HepG2 (cell line): ENCODE measurements around the gene HSPA1A. TPM values are rescaled to one million over a fixed set of nuclear protein-coding genes. Genes with fewer than 3 reads are reported as not detected.
A peak's percentile ranks its signal among the peaks of the same experiment; 100 is the strongest.

Experiments used
- HDAC6 ChIP-seq: fragments of 200-600 bp; sonication (generic); IDR thresholded peaks from 2 replicates; pipeline ENCODE4 v1.7.0; 2017; ENCODE audit warnings: mild to moderate bottlenecking, antibody characterized with exemption, low read length, low read depth
- KLF15 ChIP-seq: sonication (generic); formaldehyde crosslinking; IDR thresholded peaks from 2 replicates; pipeline ENCODE4 v1.8.1; 2023; ENCODE audit warnings: borderline replicate concordance, mild to moderate bottlenecking, inconsistent platforms, missing genetic modification reagents, mixed read lengths
- MYC ChIP-seq: sonication (generic); formaldehyde crosslinking; IDR thresholded peaks from 2 replicates; pipeline ENCODE4 v1.9.0; 2021; ENCODE audit warnings: missing genetic modification reagents, borderline replicate concordance
- WIZ ChIP-seq: sonication (generic); formaldehyde crosslinking; IDR thresholded peaks from 2 replicates; pipeline ENCODE4 v1.5.1; 2020; ENCODE audit warnings: mild to moderate bottlenecking, missing genetic modification reagents
- ZNF83 ChIP-seq: sonication (generic); formaldehyde crosslinking; IDR thresholded peaks from 2 replicates; pipeline ENCODE4 v1.4.0; 2020; ENCODE audit warnings: missing genetic modification reagents, mild to moderate bottlenecking, borderline replicate concordance
- ZSCAN29 ChIP-seq: sonication (generic); formaldehyde crosslinking; conservative IDR thresholded peaks from 2 replicates; pipeline ENCODE4 v1.4.0; 2020; ENCODE audit warnings: mild to moderate bottlenecking, missing genetic modification reagents
- polyA plus RNA-seq, 8 experiments: library from polyadenylated mRNA; depleted of rRNA in 3 of 8; stranded (reverse) in 7 of 8; unstranded in 1 of 8; fragments of >200 nt; fragmentation: Illumina TruSeq in 4 of 8; extraction: Trizol in 4 of 8; gene quantifications; 2 replicates each; pipeline versions ENCODE4 v1.2.1 to v1.2.3, GENCODE V29; 2011 to 2016; ENCODE audit warnings: low read depth in 4 of 8, missing spikeins in 1 of 8, mixed read lengths in 1 of 8; ENCODE audit not compliant: insufficient read depth in 1 of 8
- total RNA-seq, 5 experiments: library from RNA; depleted of rRNA; stranded (reverse); fragments of >200 nt; fragmentation: Illumina TruSeq; extraction: Trizol; gene quantifications; 2 replicates each; pipeline ENCODE4 v1.2.3, GENCODE V29; 2016; ENCODE audit warnings: low read depth in 1 of 5
- TF ChIP-seq, protein P1 (sequence below): sonication (generic); formaldehyde crosslinking; IDR thresholded peaks from 2 replicates; pipeline ENCODE4; 2020; ENCODE audit warnings: missing genetic modification reagents, mild to moderate bottlenecking, borderline replicate concordance
- TF ChIP-seq, protein P2 (sequence below): sonication (generic); formaldehyde crosslinking; IDR thresholded peaks from 2 replicates; pipeline ENCODE4 v1.8.1; 2023; ENCODE audit warnings: mild to moderate bottlenecking, inconsistent platforms, moderate library complexity, missing genetic modification reagents, borderline replicate concordance
- TF ChIP-seq, protein P3 (sequence below): sonication (generic); formaldehyde crosslinking; IDR thresholded peaks from 2 replicates; pipeline ENCODE4 v1.5.0; 2020; ENCODE audit warnings: missing genetic modification reagents
- TF ChIP-seq, protein P4 (sequence below), 2 experiments: sonication (generic) in 1 of 2; formaldehyde crosslinking in 1 of 2; IDR thresholded peaks; 2 replicates each; pipeline versions ENCODE4 v1.4.0 to v1.6.1; 2018 to 2020; ENCODE audit warnings: missing genetic modification reagents in 2 of 2, borderline replicate concordance in 1 of 2, low read depth in 1 of 2, mild to moderate bottlenecking in 1 of 2, missing biosample characterization in 1 of 2
- TF ChIP-seq, protein P5 (sequence below): sonication (generic); formaldehyde crosslinking; IDR thresholded peaks from 2 replicates; pipeline ENCODE4 v1.4.0; 2020; ENCODE audit warnings: missing genetic modification reagents, borderline replicate concordance
- TF ChIP-seq, protein P6 (sequence below): sonication (generic); formaldehyde crosslinking; conservative IDR thresholded peaks from 2 replicates; pipeline ENCODE4 v1.4.0; 2020; ENCODE audit warnings: missing genetic modification reagents

HSPA1A gene
- total and polyA plus RNA-seq, 2 of the 13 experiments (the other 11 are each of a cell fraction or from before 2014, with no cell fraction given) = 44.5 to 85.0 TPM

DNA sequence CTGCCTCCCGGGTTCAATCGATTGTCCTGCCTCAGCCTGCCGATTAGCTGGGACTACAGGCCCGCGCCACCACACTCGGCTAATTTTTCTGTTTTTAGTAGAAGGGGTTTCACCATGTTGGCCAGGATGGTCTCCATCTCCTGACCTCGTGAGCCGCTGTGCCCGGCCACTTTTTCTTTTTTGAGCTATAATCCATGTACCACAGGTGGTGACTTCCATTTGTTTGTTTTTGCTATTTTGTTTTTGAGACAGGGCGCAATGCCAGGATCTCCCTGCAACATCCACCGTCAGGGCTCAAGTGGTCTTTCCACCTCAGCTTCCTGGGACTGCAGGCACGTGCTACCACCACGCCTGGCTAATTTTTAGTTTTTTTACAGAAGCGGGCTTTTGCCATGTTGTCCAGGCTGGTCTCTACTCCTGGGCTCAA lies 20.7 kb downstream of the HSPA1A start (continued):
- TF ChIP-seq WIZ (CRISPR knock-in tag) (0 out of 2 replicates have a peak, but pooled peaks have one; percentile 52), ZSCAN29 (CRISPR knock-in tag) (no peak), HDAC6 (no peak), KLF15 (no peak), ZNF83 (CRISPR knock-in tag) (no peak), MYC (peak; percentile 42; the same call in 1 of the 2 replicates)
- TF ChIP-seq, protein P1, sequence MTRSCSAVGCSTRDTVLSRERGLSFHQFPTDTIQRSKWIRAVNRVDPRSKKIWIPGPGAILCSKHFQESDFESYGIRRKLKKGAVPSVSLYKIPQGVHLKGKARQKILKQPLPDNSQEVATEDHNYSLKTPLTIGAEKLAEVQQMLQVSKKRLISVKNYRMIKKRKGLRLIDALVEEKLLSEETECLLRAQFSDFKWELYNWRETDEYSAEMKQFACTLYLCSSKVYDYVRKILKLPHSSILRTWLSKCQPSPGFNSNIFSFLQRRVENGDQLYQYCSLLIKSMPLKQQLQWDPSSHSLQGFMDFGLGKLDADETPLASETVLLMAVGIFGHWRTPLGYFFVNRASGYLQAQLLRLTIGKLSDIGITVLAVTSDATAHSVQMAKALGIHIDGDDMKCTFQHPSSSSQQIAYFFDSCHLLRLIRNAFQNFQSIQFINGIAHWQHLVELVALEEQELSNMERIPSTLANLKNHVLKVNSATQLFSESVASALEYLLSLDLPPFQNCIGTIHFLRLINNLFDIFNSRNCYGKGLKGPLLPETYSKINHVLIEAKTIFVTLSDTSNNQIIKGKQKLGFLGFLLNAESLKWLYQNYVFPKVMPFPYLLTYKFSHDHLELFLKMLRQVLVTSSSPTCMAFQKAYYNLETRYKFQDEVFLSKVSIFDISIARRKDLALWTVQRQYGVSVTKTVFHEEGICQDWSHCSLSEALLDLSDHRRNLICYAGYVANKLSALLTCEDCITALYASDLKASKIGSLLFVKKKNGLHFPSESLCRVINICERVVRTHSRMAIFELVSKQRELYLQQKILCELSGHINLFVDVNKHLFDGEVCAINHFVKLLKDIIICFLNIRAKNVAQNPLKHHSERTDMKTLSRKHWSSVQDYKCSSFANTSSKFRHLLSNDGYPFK (CRISPR knock-in tag) = no peak
- TF ChIP-seq, protein P2, sequence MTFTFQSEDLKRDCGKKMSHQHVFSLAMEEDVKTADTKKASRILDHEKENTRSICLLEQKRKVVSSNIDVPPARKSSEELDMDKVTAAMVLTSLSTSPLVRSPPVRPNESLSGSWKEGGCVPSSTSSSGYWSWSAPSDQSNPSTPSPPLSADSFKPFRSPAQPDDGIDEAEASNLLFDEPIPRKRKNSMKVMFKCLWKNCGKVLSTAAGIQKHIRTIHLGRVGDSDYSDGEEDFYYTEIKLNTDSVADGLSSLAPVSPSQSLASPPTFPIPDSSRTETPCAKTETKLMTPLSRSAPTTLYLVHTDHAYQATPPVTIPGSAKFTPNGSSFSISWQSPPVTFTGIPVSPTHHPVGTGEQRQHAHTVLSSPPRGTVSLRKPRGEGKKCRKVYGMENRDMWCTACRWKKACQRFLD (CRISPR knock-in tag) = no peak
- TF ChIP-seq, protein P3, sequence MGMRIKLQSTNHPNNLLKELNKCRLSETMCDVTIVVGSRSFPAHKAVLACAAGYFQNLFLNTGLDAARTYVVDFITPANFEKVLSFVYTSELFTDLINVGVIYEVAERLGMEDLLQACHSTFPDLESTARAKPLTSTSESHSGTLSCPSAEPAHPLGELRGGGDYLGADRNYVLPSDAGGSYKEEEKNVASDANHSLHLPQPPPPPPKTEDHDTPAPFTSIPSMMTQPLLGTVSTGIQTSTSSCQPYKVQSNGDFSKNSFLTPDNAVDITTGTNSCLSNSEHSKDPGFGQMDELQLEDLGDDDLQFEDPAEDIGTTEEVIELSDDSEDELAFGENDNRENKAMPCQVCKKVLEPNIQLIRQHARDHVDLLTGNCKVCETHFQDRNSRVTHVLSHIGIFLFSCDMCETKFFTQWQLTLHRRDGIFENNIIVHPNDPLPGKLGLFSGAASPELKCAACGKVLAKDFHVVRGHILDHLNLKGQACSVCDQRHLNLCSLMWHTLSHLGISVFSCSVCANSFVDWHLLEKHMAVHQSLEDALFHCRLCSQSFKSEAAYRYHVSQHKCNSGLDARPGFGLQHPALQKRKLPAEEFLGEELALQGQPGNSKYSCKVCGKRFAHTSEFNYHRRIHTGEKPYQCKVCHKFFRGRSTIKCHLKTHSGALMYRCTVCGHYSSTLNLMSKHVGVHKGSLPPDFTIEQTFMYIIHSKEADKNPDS = no peak
- TF ChIP-seq, protein P4, sequence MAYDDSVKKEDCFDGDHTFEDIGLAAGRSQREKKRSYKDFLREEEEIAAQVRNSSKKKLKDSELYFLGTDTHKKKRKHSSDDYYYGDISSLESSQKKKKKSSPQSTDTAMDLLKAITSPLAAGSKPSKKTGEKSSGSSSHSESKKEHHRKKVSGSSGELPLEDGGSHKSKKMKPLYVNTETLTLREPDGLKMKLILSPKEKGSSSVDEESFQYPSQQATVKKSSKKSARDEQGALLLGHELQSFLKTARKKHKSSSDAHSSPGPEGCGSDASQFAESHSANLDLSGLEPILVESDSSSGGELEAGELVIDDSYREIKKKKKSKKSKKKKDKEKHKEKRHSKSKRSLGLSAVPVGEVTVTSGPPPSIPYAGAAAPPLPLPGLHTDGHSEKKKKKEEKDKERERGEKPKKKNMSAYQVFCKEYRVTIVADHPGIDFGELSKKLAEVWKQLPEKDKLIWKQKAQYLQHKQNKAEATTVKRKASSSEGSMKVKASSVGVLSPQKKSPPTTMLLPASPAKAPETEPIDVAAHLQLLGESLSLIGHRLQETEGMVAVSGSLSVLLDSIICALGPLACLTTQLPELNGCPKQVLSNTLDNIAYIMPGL (CRISPR knock-in tag; IDR thresholded peaks at IDR 0.05; ENCODE audit: borderline replicate concordance in 1 of 2, low read depth in 1 of 2) = no peak
- TF ChIP-seq, protein P5, sequence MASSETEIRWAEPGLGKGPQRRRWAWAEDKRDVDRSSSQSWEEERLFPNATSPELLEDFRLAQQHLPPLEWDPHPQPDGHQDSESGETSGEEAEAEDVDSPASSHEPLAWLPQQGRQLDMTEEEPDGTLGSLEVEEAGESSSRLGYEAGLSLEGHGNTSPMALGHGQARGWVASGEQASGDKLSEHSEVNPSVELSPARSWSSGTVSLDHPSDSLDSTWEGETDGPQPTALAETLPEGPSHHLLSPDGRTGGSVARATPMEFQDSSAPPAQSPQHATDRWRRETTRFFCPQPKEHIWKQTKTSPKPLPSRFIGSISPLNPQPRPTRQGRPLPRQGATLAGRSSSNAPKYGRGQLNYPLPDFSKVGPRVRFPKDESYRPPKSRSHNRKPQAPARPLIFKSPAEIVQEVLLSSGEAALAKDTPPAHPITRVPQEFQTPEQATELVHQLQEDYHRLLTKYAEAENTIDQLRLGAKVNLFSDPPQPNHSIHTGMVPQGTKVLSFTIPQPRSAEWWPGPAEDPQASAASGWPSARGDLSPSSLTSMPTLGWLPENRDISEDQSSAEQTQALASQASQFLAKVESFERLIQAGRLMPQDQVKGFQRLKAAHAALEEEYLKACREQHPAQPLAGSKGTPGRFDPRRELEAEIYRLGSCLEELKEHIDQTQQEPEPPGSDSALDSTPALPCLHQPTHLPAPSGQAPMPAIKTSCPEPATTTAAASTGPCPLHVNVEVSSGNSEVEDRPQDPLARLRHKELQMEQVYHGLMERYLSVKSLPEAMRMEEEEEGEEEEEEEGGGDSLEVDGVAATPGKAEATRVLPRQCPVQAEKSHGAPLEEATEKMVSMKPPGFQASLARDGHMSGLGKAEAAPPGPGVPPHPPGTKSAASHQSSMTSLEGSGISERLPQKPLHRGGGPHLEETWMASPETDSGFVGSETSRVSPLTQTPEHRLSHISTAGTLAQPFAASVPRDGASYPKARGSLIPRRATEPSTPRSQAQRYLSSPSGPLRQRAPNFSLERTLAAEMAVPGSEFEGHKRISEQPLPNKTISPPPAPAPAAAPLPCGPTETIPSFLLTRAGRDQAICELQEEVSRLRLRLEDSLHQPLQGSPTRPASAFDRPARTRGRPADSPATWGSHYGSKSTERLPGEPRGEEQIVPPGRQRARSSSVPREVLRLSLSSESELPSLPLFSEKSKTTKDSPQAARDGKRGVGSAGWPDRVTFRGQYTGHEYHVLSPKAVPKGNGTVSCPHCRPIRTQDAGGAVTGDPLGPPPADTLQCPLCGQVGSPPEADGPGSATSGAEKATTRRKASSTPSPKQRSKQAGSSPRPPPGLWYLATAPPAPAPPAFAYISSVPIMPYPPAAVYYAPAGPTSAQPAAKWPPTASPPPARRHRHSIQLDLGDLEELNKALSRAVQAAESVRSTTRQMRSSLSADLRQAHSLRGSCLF = no peak
- TF ChIP-seq, protein P6, sequence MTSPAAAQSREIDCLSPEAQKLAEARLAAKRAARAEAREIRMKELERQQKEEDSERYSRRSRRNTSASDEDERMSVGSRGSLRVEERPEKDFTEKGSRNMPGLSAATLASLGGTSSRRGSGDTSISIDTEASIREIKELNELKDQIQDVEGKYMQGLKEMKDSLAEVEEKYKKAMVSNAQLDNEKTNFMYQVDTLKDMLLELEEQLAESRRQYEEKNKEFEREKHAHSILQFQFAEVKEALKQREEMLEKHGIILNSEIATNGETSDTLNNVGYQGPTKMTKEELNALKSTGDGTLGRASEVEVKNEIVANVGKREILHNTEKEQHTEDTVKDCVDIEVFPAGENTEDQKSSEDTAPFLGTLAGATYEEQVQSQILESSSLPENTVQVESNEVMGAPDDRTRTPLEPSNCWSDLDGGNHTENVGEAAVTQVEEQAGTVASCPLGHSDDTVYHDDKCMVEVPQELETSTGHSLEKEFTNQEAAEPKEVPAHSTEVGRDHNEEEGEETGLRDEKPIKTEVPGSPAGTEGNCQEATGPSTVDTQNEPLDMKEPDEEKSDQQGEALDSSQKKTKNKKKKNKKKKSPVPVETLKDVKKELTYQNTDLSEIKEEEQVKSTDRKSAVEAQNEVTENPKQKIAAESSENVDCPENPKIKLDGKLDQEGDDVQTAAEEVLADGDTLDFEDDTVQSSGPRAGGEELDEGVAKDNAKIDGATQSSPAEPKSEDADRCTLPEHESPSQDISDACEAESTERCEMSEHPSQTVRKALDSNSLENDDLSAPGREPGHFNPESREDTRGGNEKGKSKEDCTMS (CRISPR knock-in tag) = no peak
